NCI-H2196 (cell line): Measurements from ENCODE around the gene KLHL36.
"Not testable (repeated sequence)": the region's sequence is repeated elsewhere in the genome, so short reads cannot be mapped to it uniquely, and the experiment has no call there.

Source experiments
- DNase-seq: peaks from one replicate; lab custom pipeline; 2025; ENCODE audit not compliant: unreplicated experiment; lab: John Stamatoyannopoulos, UW

Gene KLHL36

GRCh38 chr16:84690088-84690819 is 41.9 kb downstream of the KLHL36 start:
- DNase-seq = no peak

- DNase-seq = no peak
Observed at GRCh38 chr16:84692451-84693214, 44.3 kb downstream of the KLHL36 start.

GRCh38 chr16:84693869-84694268 is 45.6 kb downstream of the KLHL36 start:
- not testable (repeated sequence) for DNase-seq

- no peak for DNase-seq
Observed at GRCh38 chr16:84694980-84695379, 46.7 kb downstream of the KLHL36 start.

- no peak for DNase-seq
Observed at GRCh38 chr16:84699147-84699711, 50.9 kb downstream of the KLHL36 start.

- DNase-seq = peak; percentile 74
Observed at GRCh38 chr16:84699712-84700445, 51.6 kb downstream of the KLHL36 start, which contains the start of gene USP10. Gene USP10, plus strand, starts transcription at chr16:84700000. Its CDS starts 91 bp downstream, at chr16:84700091.

GRCh38 chr16:84700446-84701300 is 52.4 kb downstream of the KLHL36 start:
- no peak for DNase-seq

- no peak for DNase-seq
Observed at GRCh38 chr16:84703681-84704080, 55.4 kb downstream of the KLHL36 start.

- DNase-seq = no peak
Observed at GRCh38 chr16:84704253-84704652, 55.9 kb downstream of the KLHL36 start.

- no peak for DNase-seq
Observed at GRCh38 chr16:84706856-84707255, 58.5 kb downstream of the KLHL36 start.

GRCh38 chr16:84709609-84710008 is 61.3 kb downstream of the KLHL36 start:
- no peak for DNase-seq

- no peak for DNase-seq
Observed at GRCh38 chr16:84710686-84711085, 62.4 kb downstream of the KLHL36 start.
